Fibroblast of the conjunctiva (primary cell): ENCODE data around the gene DNAJC1.
"Not testable (repeated sequence)": the region's sequence is repeated elsewhere in the genome, so short reads cannot be mapped to it uniquely, and the experiment has no call there.

ENCODE experiments used
- DNase-seq: peaks from one replicate; pipeline ENCODE4 v3.0.0-alpha.2; 2010; ENCODE audit warnings: low read depth

The DNAJC1 gene

DNA sequence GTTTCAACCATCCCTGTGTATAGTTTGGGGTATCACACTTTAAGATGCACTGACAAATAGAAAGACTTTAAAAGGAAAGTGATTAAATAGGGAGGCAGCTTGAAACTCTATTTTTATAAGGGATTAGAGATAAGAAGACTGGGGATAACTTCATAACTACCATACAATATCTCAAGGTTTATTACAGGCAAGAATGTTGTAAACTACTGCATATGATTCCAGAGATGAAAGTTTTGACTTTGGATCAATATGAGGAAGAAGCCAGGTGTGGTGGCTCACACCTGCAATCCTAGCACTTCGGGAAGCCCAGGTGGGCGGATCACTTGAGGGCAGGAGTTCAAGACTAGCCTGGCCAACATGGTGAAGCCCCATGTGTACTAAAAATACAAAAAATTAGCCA lies 96.1 kb downstream of the DNAJC1 start:
- DNase-seq: no peak

DNA sequence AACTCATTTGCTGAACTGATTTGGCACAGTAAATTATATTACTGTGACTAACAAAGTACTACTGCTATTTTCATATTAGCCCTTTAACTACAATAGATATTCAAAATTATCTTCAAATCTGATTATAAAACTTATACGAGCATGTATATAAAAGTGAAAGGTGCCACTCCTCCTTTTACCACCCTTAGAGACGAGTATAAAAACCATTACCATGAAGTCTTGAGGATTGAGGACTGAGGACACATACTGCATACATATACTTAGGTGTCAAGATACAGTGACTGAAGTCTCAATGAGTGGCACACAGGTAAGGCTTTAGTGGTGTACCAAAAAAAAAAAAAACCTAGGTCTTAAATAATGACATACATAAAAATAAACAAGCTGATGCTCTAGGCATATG lies 98.6 kb downstream of the DNAJC1 start:
- no peak for DNase-seq

DNA sequence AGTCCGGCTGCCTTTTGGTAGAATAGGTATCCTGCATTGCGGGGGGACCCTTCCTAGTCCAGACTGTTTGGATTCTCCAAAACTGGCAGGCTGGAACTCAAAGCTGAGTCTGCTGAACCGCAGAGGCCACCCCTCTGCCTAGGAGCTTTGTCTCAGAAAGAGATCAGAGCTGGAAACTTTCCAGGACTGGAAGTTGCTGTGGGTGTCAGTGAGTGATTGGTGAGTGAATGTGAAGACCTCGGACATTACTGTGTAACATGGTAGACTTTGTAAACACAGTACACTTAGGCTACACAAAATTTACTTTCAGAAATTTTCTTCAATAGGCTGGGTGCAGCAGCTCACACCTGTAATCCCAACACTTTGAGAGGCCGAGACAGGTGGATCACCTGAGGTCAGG lies 103.8 kb downstream of the DNAJC1 start:
- DNase-seq: no peak

DNA sequence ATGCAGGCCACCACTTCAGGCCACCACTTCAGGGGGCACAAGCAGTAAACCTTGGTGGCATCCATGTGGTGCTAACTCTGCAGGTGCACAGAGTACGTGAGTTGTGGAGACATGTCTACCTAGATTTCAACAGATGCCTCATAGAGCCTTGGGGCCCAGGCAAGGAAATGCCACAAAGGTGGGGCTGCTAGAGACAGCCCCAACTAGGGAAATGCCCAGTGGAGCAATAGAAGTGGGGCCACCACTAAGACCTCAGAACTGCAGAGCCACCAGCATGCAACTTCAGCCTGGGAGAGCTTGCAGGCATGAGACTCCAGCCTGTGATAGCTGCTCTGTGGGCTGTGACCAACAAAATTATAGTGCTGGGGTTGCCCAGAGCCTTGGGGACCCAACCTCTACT lies 107.6 kb downstream of the DNAJC1 start:
- DNase-seq: no peak

DNA sequence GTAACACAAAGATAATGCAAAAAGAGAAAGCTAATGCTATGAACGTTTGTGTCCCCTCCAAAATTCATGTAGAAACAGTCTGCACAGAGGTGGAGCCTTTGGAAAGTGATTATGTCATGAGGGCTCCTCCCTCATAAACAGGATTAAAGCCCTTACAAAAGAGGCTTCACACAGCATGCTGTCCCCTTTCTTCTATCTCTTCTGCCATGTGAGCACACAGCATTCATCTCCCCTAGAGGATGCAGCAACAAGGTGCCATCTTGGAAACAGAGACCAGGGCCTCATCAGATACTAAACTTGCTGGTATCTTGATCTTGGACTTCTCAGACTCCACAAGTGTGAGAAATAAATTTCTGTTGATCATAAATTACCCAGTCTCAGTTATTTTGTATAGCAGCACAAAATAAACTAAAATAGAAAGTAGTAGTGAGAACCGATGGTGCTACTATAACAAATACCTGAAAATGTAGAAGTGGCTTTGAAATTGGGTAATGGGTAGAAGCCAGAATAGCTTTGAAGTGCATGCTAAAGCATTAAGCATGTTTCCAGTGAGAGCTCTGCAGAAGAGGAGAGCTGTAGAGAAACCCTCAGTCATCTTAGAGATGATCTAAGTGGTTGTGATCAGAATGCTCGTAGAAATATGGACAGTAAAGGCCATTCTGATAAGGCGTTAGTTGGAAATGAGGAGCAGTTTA lies 108.7 kb downstream of the DNAJC1 start:
- DNase-seq: no peak

DNA sequence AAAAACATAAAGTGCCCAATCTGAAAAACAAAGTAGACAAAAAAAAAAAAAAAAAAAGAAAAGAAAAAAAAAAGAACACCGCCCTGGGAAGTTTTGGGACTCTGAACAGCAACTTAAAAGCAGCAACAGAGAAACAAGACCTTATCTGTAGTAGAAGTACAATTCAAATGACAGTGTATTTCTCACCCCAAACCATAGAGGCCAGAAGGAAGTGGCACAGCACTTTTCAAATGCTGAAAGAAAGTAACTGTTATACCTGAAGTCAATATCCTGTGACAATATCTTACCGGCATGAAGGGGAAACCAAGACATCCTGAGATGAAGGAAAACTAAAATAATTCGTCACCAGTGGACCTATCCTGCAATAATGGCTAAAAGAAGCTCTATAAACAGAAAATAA lies 112.1 kb downstream of the DNAJC1 start:
- DNase-seq: no peak

DNA sequence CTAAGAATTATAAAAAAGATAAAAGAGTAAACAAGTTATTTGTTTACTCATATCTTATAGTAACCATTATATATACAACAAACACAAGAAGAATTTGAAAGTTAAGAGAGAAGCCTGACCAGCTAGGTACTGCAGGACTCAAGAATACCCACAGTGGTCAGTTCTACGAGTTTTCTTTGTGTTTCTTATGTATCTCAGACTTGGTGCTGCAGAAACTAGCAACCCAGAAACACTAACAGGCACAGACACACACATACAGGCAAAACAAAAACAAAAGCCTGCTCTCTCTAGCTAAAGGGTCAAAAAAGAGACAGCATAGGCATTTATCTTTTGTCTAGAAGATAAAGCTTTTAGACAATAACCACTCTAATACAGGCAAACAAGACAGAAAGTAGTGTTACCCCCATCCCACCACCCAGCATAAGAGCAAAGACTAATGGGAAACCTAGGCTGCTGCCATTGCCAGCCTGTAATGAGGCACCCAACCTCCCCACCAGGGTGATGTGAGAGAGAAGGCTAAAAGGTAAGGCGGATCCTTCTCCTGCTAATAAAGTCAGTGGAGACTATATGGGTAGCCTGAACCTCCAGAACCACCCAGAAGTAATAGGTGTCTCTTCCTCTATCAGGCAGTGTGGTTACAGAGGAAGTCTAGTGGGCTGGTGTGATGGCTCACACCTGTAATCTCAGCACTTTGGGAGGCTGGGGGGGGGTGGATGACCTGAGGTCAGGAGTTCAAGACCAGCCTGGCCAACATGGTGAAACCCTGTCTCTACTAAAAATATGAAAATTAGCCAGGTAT lies 113.9 kb downstream of the DNAJC1 start:
- DNase-seq: no peak

DNA sequence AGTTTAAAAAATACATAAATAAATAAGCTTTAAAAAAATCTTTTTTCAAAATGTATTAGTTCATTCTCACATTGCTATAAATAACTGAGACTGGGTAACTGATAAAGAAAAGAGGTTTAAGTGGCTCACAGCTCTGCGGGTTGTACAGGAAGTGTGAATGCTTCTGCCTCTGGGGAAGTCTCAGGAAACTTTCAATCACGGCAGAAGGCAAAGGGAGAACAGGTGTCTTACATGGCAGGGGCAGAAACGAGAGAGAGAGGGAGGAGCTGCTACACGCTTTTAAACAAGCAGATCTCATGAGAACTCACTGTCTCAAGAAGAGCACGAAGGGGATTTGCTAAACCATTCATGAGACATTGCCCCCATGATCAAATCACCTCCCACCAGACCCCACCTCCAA lies 114.6 kb downstream of the DNAJC1 start:
- no peak for DNase-seq

DNA sequence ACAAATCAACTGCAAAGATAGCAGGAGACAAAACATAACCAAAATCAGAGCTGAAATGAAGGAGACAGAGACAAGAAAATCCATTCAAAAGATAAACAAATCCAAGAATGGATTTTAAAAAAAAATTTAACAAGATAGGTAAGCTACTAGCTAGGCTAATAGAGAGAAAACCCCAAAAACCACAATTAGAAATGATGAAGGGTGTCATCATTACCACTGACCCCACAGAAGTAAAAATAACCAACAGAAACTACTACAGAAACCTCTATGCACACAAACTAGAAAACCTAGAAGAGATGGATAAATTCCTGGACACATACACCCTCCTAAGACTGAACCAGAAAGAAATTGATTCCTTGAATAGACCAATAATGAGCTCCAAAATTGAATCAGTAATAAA lies 117.6 kb downstream of the DNAJC1 start:
- DNase-seq: no peak

DNA sequence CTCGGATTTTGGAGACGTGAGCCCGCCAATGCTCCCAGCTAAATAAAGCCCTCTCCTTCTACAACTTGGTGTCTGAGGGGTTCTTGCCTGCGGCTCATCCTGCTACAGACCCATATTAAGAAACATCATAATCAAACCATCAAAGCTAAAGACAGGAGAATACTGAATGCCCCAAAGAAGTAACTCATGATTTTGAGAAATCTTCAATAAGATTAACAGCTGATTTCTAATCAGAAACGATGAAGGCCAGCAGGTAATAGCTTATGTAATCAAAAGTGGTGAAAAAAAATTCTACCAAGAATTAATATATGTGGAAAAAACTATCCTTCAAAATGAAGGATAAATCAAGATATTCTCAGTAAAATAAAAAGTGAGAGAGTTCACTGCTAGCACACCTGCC lies 130.3 kb downstream of the DNAJC1 start:
- DNase-seq: no peak

DNA sequence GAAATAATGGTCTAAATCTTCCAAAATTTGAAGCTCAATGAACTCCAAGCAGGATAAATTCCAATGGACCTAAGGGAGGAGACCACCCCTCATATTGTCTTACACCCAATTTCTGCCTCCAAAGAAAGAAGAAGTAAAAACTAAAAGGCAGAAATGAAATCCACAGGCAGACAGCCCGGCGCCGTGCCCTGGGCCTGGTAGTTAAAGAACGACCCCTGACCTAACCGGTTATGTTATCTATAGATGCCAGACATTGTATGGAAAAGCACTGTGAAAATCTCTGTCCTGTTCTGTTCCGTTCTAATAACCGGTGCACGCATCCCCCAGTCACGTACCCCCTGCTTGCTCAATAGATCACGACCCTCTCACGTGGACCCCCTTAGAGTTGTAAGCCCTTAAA lies 130.8 kb downstream of the DNAJC1 start:
- not testable (repeated sequence) for DNase-seq

DNA sequence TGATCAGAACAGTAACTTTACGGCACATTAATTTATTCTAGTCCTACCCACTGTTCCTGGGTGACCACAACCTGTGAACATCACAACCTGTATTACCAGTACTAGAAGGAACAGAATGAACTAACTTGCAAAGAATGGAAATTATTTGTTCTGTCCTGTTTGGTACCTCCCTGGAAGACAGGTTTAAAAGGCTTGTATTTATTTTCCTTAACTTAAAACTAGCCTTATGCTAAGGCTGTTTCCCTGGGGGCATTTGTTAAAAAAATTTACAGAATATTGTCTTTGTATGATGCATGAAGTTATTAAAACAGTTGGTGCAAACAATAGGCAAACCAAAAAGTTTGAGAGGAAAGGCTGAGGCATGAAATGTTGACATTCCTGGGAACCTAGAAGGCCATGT lies 132.7 kb downstream of the DNAJC1 start:
- no peak for DNase-seq

DNA sequence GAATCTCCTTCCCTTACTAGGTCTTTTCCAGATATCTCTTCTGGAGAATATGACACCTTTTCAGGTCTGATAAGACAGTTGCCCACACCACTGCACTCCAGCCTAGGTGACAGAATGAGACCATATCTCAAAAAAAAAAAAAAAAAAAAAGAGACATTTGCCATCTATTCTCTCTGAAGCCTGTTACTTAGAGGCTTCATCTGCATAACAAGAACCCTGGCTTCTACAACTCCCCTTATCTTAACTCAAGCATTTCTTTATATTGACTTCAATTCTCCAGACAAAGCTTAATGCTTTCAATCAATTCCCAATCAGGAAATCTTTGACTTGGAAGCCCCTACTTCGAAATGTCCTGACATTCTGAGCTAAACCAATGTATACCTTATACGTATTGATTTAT lies 134.4 kb downstream of the DNAJC1 start:
- not testable (repeated sequence) for DNase-seq

DNA sequence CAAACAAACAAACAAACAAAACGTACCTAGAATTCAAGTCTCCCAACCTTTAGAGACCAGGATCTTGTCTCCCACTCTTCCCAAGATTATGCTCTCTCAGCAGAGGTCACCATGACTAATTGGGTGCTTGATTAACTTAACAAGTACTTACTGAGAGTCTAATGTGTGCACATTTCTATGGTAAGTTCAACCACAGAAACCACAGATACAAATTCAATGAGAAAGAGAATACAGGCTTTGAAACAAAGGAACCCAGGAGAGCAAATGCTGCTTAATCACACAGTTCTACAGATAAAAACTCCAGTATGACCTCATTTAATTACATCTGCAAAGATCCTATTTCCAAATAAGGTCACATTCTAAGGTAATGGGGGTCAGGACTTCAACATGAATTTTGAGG lies 142.8 kb downstream of the DNAJC1 start:
- no peak for DNase-seq

DNA sequence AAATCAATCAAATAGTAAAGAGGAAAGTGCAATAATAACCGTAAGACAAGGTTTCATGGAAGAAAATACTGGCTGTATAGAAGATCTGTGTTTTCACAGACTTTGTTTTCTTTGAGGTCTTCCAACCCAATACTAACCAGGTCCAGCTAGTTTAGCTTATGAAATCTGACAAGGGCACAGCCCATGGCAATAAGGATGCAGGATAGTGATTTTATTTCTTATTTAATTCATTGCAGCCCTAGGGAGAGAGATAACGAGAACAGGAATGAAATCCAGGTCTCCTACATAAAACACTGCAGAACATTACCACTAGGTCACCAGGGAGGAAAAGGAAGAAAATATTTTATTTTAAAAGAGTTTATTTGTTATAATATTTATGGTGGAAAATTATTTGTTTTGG lies 145.1 kb downstream of the DNAJC1 start:
- no peak for DNase-seq

DNA sequence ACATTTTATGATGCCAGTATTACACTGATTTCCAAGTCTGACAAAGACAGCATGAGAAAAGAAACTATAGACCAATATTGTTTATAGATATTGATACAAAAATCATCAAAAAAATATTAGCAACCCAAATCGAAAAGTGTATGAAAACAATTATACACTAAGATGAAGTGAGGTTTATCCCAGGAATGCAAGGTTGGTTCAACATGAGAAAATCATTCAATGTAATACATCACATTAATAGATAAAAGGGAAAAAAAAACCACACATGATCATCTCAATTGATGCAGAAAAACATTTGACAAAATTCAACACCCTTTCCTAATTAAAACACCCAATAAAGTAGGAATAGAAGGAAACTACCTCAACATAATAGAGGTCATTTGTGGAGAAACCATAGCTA lies 153.9 kb downstream of the DNAJC1 start:
- no peak for DNase-seq

DNA sequence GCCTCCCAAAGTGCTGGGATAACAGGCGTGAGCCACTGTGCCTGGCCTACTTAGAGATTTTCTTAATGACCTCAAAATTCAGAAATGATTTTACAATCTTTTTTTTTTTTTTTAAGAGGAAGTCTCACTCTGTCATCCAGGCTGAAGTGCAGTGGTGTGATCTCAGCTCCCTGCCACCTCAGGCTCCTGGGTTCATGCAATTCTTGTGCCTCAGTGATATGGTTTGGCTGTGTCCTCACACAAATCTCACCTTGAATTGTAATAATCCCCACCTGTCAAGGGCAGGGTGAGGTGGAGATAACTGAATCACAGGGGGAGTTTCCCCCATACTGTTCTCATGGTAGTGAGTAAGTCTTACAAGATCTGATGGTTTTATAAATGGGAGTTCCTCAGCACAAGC lies 159.9 kb downstream of the DNAJC1 start:
- DNase-seq: no peak

DNA sequence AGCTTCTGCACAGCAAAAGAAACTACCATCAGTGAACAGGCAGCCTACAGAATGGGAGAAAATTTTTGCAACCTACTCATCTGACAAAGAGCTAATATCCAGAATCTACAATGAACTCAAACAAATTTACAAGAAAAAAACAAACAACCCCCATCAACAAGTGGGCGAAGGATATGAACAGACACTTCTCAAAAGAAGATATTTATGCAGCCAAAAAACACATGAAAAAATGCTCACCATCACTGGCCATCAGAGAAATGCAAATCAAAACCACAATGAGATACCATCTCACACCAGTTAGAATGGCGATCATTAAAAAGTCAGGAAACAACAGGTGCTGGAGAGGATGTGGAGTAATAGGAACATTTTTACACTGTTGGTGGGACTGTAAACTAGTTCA lies 162.3 kb downstream of the DNAJC1 start:
- DNase-seq: not testable (repeated sequence)

DNA sequence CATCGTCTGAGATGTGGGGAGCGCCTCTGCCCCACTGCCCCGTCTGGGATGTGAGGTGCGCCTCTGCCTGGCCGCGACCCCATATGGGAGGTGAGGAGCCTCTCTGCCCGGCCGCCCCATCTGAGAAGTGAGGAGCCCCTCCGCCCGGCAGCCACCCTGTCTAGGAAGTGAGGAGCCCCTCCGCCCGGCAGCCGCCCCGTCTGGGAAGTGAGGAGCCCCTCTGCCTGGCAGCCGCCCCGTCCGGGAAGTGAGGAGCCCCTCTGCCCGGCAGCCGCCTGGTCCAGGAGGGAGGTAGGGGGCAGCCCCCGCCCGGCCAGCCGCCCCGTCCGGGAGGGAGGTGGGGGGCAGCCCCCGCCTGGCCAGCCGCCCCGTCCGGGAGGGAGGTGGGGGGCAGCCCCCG lies 166.0 kb downstream of the DNAJC1 start:
- DNase-seq: not testable (repeated sequence)

DNA sequence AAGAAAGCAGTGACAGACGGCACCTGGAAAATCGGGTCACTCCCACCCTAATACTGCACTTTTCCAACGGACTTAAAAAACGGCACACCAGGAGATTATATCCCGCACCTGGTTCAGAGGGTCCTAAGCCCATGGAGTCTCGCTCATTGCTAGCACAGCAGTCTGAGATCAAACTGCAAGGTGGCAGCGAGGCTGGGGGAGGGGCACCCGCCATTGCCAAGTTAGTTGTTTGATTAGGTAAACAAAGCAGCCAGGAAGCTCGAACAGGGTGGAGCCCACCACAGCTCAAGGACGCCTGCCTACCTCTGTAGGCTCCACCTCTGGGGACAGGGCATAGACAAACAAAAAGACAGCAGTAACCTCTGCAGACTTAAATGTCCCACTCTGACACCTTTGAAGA lies 169.0 kb downstream of the DNAJC1 start:
- DNase-seq: not testable (repeated sequence)

DNA sequence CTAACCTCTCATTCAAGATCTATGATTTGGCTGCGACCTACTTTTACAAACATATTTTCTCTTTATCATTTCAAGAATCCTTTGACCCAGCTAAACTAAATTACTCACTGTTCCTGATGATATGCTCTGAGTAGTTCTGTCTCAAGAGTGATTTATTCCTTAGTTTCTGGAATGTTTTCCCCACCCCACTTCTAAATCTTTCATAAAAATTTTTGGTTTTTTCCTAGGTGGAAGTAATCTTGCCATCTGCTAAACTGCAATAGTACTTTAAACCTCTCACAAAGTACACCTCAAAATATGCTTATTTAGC lies 170.8 kb downstream of the DNAJC1 start:
- no peak for DNase-seq

DNA sequence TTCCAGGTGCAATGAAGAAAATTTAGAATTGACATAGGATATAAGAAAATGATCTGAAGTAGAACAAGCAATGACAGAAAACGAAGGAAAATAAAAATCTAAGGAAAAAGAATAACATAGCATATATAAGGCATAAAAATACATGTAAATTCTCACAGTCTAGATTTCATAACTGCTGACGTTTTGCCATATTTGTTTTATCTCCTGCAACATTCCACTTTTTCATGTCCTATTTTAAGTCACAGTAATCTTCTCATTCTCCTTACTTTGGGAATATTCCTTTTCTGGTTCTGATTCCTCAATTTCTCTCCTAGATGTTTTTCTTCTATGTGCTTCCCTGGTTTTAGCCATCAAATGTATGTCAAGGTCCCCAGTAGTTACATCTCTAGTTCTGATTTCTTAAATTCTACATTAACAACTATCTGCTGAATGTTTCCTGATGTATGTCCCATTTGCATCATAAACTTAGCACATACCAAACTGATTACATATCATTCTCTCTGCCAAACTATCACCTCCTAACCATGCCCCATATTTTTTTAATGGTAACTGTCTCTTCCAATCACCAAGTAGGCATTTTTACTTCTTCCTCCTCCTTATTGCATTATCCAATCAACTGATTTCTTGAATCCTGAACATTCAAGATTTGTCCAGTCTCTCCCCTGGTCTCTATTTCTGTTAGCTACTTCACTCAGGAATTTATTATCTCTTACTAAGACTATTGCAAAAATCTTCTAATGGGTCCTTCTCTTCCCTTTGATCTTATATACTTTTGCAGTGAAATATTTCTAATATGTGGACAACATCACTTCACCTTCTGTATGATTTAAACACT lies 171.3 kb downstream of the DNAJC1 start:
- peak; percentile 36 for DNase-seq

DNA sequence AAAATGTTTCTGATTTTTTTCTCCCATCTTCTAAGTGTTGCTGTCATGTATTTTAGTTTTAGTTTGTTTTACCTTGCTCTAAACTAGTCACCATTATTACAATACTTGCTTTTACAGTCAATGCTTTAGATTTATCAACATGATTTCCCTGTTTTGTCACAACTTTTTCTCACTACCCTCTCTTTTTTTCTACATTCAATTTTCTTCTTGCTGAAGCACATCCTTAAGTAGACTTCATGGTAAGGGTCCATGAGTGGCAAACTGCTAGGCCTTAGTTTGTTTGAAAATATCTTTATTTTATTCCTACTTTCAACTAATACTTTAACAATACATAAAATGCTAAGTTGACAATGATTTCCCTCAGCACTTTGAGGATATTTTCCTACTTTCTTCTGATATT lies 173.5 kb downstream of the DNAJC1 start:
- no peak for DNase-seq
